ENCODE data around the gene OR1E1.
A peak's percentile ranks its signal among the peaks of the same experiment; 100 is the strongest.
"Not testable (repeated sequence)": the region's sequence is repeated elsewhere in the genome, so short reads cannot be mapped to it uniquely, and the experiment has no call there.

The OR1E1 gene
- long read RNA-seq, donor 1 = 0 reads
- long read RNA-seq, donor 2 = 0 reads
- long read RNA-seq, donor 3 = 0 reads
- long read RNA-seq, donor 4 = 0 reads
- long read RNA-seq, donor 5 = 0 reads
- long read RNA-seq, donor 6 = 0 reads
- long read RNA-seq, donor 7 = 0 reads
- long read RNA-seq, donor 8 = 0 reads

DNA sequence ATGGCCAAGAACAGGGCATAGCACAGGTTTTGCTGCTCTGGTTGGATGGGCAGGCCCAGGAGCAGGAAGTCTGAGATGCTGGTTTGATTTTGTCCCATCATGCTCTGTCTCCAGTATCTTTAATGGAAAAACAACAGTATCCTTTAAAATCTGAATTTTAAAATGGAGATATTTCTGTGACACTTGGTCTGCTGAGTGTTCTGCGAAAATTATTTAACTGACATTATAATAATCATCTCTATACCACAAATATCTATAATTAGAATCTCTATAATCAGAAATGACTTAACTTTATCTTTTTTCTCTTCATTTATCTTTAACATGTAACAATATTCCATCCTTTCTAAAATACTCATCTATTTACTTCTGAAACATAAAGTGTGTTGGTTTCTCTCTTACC lies at the start of gene OR1E1:
OR1E1 (minus strand) TSS at position 101 of the 400 bp plus-strand sequence; CDS start at position 101, 0 bp downstream.
- DNase-seq = no peak

GRCh38 chr17:3447625-3448024 lies 49.4 kb upstream of the OR1E1 start:
- no peak for DNase-seq

GRCh38 chr17:3440451-3440850 lies 42.2 kb upstream of the OR1E1 start:
- DNase-seq = no peak

DNA sequence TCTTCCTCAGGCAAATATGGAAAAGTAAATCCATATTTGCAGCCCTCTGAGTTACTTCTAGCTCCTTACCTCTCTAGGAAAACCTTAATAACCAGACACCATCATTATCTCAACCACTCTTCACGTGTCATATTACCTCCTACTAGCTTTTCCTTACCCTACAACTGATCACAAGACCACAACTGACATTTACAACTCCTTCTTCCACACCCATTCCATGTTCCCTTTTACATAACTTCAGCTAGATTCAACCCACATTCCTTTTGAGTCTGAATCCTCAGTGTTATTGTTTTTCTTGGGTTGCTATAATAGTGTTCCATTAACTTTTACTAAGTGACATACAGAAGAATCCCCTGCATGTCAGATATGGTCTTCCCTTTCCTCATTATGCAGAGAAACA lies 40.2 kb upstream of the OR1E1 start:
- DNase-seq = no peak

DNA sequence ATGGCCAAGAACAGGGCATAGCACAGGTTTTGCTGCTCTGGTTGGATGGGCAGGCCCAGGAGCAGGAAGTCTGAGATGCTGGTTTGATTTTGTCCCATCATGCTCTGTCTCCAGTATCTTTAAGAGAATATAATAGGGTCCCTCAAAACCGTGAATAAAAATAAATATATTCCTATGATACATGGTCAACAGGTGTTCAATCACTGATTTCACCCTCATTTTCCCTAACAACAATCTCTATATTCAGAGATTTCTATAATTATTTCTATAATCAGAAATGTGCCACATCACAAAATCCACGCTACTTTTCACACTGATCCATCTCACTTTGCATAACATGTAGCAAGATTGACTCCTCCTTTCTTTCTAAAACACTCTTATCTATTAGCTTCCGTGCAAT lies 35.5 kb upstream of the OR1E1 start, which contains the start of gene OR1E2:
OR1E2 (minus strand) TSS at position 101 of the 400 bp plus-strand sequence; CDS start at position 101, 0 bp downstream.
- DNase-seq = no peak

GRCh38 chr17:3433215-3433614 lies 35.0 kb upstream of the OR1E1 start:
- not testable (repeated sequence) for DNase-seq

- no peak for DNase-seq
Measured at GRCh38 chr17:3418222-3418621, 20.0 kb upstream of the OR1E1 start.

- no peak for DNase-seq
Measured at GRCh38 chr17:3415610-3416009, 17.4 kb upstream of the OR1E1 start.

DNA sequence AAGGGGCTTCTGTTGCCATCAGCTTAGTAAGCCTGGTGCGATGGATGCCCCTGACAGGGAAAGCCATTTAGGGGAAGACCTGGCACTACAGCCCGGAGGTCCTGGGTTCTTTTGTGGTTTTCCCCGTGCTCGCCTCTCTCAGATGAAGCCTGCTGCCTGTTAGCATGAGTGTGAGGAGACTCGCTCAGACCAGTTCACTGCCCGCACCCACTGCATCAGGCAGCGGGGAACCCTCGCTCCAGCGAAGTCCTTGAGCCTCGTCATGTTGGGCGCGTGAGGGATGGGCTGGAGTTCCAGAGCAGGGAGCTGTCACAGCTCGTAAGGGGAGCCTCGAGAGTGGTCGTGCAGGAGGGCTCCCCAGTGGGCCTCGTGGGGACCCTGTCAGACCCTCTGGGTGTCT lies 14.0 kb upstream of the OR1E1 start:
- DNase-seq = not testable (repeated sequence)

DNA sequence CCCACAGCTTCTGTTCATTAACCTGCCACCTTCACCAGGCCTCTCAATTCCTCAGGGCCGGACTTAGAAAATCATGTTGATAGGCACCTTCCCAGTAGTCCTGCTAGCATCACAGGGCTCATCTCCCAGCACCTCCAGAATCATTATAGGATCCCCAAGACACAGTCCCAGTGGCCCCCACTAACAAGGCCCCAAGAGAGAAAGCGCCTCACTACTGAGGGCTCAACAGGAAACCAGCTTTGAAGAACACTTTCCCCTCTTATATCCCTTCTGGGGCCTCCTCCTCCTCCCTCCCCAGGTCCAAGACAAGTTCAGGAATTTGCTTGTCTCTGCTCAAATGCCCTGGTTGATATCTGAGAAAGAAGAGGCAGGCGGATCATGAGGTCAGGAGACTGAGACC lies 12.9 kb upstream of the OR1E1 start, which contains the start of gene OR3A3:
OR3A3 (plus strand) TSS at position 301 of the 400 bp plus-strand sequence.
- DNase-seq = no peak

- not testable (repeated sequence) for DNase-seq
Measured at GRCh38 chr17:3403856-3404255, 5.6 kb upstream of the OR1E1 start.

DNA sequence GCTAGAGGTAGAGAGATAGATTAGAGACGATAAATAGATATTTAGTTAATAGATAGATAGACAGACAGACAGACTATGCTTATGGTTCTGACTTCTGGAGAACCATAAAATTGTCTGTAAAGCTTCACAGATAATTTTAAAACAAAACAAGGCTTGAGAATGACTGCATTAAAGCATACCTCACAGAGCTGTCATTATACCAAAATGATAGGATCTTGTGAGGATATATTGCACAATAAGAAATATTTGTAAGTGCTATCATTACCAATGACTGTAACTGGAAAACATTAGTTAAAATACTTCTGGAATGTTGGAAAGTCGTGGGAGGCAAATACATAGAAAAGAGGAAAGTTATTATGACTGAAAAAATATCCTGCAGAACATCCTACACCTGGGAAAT lies 3.6 kb upstream of the OR1E1 start:
- DNase-seq = no peak

DNA sequence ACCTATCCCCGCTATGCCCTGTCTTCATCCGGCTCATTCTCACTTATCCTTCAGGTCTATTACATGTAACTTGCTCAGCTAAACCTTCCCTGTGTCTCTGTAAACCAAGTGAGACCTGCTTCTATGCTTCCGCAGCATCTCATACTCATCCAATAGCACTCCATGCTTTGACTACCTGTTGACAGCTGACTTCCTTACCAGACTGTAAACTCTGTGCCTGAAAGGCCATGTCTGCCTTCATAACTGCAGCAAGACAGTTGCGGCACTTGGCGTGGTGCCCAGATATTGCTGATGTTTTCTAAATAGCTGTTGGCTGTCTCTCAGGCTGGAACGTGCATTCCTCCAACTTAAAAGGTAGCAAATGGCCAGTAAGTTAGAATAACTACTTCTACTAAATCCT lies 1.8 kb upstream of the OR1E1 start:
- no peak for DNase-seq

GRCh38 chr17:3397801-3398200 lies 409 bp downstream of the OR1E1 start:
- not testable (repeated sequence) for DNase-seq

DNA sequence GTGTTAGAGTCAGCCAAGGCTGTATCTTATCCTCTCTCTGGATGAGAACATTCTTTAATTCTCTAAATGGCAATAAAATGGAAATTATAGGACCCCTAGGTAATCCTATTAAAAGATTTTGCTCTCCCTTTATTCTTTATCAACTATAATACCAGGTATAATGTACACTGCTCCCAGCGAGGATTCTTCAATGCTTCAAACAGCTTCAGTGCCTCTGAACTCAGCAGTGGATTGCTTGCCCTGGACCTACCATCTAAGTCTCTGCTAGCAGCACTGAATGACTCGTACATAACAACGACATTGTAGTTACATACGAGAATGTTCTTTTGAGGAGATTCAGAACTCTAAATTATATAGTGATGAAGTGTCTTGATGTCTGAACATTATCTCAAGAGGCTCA lies 8.4 kb downstream of the OR1E1 start:
- DNase-seq = no peak

DNA sequence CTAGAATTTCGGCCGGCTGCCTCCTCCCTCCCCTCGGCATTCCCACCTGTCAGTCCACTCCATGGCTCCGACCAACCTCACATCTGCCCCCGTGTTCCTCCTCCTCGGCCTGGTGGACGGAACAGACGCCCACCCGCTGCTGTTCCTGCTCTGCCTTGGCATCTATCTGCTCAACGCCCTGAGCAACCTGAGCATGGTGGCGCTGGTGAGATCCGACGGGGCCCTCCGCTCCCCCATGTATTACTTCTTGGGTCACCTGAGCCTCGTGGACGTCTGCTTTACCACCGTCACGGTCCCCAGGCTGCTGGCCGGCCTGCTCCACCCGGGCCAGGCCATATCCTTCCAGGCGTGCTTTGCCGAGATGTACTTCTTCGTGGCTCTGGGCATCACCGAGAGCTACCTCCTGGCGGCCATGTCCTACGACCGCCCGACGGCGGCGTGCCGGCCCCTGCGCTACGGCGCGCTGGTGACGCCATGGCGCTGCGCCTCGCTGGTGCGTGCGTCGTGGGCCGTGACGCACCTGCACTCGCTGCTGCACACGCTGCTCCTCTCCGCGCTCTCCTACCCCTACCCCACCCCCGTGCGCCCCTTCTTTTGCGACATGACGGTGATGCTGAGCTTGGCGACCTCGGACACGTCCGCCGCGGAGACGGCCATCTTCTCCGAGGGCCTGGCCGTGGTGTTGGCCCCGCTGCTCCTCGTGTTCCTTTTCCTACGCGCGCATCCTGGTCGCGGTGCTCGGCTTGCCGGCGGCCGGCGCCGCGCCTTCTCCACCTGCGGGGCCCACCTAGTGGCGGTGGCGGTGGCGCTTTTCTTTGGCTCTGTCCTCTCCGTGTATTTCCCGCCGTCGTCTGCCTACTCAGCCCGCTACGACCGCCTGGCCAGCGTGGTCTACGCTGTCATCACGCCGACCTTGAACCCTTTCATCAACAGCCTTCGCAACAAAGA lies 12.1 kb downstream of the OR1E1 start, which contains the start of gene OR3A2:
OR3A2 (minus strand) TSS at position 440 of the 948 bp plus-strand sequence.
- DNase-seq = peak; percentile 12

GRCh38 chr17:3381957-3382356 lies 16.3 kb downstream of the OR1E1 start:
- DNase-seq = no peak

- no peak for DNase-seq
Measured at GRCh38 chr17:3378321-3378720, 19.9 kb downstream of the OR1E1 start.

DNA sequence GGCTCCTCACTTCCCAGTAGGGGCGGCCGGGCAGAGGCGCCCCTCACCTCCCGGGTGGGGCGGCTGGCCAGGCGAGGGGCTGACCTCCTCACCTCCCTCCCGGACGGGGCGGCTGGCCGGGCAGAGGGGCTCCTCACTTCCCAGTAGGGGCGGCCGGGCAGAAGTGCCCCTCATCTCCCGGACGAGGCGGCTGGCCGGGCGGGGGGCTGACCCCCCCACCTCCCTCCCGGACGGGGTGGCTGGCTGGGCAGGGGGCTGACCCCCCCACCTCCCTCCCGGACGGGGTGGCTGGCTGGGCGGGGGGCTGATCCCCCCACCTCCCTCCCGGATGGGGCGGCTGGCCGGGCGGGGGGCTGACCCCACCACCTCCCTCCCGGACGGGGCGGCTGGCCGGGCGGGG lies 27.0 kb downstream of the OR1E1 start:
- not testable (repeated sequence) for DNase-seq
